ENCODE results near the gene ZBTB16.

DNA sequence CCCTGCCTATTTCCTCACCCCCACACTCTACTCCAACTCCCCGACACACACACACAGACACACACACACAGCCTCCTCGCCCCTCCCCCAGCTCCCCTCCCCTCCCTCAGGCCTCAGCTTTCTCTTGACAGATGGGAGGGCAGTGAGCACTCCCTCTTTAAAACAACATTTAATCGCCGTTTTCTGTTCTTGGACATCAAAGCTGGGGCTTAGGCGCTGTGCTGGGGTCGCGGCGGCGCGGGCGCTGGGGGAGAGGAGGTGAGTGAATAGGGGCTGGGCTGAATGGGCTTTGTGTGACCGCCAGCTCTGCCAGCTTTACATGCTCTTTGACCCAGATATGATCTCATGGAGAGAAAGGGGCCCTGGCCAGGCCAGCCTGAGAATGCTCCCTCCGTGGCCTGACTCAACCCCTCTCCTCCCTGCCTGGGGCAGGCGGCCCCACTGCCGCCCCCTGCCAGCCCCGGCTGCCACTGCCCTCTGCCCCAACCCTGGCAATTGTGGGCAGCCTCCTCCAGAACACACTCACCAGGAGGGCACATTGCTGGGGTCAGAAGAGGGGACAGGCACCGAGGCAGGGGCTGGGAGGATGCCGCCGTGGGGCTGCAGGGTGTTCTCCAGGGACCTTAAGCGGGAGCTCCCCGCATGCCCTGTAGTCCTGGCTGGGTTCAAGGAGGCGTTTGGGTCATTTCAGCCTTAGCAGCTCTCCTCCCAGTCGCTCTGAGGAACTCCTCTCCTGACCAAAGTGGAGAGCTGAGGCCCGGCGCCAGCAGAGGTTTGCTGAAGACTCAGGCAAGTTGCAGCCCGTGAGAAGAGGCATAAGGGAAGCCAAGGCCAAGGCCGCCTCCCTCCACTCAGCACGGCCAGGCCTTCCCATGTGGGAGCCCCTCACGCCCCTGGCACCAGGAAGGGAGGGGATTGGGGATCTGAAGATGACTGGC lies 198.4 kb downstream of the ZBTB16 start:
- no peak for TF ChIP-seq PRPF4 (IDR thresholded peaks at IDR 0.05; ENCODE audit: low read depth, low read length, poor library complexity, severe bottlenecking)
- TF ChIP-seq, protein P1, sequence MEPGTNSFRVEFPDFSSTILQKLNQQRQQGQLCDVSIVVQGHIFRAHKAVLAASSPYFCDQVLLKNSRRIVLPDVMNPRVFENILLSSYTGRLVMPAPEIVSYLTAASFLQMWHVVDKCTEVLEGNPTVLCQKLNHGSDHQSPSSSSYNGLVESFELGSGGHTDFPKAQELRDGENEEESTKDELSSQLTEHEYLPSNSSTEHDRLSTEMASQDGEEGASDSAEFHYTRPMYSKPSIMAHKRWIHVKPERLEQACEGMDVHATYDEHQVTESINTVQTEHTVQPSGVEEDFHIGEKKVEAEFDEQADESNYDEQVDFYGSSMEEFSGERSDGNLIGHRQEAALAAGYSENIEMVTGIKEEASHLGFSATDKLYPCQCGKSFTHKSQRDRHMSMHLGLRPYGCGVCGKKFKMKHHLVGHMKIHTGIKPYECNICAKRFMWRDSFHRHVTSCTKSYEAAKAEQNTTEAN (CRISPR knock-in tag; conservative IDR thresholded peaks at IDR 0.05) = no peak
- no peak for TF ChIP-seq RFX1 (IDR thresholded peaks at IDR 0.05)

Data from HepG2 (cell line).